Suppressor macrophage treated with lipopolysaccharide for 1 hour (primary cell): ENCODE results near the gene MDC1.
"Not testable (repeated sequence)": the region's sequence is repeated elsewhere in the genome, so short reads cannot be mapped to it uniquely, and the experiment has no call there.

Source experiments
- DNase-seq, 3 donors: peaks; one replicate each; pipeline ENCODE4 v3.0.0-alpha.2; 2020 to 2022

The MDC1 gene

DNA sequence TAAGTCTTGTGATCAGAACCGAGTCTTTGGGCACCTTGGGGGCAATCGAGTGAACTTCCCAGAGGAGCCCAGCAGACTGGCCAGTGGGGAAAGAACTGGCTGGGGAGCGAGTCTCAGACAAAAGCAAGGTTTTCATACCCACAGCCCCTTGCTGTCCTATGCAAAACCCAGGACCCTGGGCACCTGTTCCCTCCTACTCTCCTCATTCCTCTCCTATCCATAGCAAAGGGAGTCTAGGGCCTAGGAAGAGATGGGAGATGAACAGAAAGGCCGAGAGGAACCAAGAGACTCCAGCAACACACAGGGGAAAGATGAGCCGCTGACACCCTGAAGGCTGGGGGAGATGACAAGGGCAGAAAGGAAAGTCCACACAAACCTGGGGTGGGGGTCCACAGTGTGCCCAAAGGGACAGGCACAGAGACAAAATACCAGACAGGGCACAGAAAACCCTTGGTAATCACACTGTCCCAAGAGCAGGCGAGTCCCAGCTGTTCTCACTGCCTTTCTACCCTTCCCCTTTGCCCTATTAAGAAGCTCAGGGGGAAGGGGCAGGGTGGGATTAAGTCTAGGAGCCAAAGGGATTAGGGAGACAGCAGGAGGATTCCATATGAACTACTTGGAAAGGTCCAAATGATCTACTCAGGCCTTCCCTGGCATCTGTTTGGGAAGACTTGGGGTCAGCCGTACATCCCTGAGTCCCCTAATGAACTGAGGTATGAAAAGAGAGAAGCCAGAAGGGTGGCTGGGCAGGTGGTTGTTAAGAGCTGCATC is 37.1 kb downstream of the MDC1 start:
- DNase-seq: no peak

DNA sequence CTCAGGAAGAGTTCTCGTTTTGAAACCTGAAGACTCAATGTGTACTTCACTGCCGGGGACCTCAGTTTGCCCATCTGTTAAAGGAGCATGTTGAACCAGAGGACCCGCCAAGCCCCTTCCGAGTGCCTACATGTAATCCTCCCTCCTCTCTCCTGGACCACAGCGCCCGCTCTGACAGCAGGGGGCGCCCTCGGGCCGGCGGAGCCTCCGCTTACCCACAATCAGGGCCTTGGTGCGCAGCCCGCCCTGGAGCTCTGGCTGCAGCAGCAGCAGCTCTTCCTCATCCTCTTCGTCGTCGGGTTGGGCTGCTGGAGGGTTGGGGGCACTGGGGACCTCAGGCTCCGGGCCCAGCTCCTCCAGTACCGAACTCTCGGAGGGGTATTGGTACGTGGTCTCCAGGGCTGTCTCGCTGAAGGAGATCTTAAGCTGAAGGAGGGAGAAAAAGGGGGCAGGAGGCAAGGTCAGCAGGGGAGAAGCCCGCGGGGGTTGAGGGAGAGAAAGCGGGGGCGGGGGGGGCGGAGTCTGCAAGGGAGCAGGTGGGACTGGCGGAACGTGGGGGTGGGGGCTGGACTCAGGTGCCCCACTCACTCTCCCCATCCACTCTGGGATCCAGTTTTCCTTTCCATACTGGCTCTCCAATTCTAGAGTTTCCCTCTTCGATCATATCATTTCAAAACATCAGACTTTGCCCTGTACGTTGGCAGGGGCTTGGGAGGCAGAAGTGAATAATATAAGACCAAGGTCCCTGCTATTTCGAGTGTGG is 37.9 kb downstream of the MDC1 start:
- DNase-seq: peak; percentile 84 to 91 (median 88)

DNA sequence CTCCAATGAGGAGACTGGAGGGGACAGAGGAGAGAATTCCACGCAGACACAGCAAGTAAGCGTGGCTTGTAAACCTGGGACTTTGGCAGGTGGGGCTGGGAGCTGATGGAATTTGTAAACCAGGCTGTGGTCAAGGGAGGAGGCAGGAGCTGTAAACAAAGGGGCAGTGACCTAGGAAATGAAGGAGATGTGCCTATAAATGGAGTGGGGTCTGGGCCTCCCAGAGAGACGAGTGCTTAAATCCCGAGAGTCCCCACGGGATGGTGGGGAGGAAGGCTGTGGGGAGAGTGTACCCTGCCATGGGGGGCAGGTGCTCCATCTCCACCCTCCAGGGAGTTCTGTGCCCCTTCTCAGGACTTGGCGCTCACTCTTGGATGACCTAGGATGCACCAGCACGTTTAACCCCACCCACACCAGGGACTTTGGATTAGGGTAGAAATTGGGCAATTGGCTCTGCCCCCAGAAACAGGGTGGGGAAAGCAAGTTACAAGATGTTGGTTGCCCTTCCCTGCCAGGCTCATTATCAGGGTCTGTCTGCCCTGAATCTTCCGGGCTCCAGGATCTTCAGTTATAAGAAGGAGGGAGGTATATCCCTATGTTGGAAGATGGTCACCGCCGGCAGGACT is 40.3 kb downstream of the MDC1 start:
- DNase-seq: no peak

DNA sequence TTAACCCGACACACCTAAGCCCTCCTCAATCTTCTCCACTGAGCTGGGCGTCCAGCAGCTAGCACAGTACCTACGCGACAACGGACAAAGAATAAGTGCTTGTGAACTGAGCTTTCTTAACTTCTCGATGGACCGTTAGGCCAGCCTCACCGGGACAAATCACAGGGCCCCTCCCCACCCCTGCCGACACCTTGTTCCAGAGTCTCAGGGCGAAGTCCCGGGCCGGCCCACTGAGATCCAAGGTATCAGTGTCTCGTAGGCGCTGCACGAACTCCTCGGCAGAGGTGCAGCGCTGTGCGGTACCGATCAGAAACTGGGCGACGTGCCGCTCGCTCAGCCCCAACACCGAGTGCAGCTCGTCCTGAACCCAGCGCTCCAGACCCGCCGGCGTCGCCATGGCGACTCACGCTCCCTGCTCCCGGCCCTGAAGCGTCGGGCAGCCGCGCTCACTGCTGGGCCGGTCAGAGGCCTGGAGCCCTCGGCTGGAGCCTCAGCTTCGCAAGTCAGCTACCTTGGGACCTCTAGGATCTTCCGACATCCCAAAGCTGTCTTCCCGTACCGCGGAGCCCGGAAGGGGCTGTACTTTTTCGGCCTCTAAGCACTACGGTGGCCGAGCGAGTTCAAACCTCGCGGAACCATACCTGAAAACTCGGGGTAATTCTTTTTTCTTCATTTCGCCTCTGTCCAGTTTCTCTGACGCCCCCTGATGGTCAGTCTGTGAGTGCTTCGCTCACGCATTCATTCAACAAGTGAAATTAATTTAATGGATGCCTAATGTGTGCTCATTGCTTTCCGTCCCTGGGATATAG is 44.4 kb downstream of the MDC1 start, which contains the start of gene DHX16:
Gene DHX16, minus strand, starts transcription at position 562 of the 809 bp plus-strand sequence. Its CDS starts 165 bp downstream, at position 397.
- peak; percentile 97 to 99 (median 97) for DNase-seq

DNA sequence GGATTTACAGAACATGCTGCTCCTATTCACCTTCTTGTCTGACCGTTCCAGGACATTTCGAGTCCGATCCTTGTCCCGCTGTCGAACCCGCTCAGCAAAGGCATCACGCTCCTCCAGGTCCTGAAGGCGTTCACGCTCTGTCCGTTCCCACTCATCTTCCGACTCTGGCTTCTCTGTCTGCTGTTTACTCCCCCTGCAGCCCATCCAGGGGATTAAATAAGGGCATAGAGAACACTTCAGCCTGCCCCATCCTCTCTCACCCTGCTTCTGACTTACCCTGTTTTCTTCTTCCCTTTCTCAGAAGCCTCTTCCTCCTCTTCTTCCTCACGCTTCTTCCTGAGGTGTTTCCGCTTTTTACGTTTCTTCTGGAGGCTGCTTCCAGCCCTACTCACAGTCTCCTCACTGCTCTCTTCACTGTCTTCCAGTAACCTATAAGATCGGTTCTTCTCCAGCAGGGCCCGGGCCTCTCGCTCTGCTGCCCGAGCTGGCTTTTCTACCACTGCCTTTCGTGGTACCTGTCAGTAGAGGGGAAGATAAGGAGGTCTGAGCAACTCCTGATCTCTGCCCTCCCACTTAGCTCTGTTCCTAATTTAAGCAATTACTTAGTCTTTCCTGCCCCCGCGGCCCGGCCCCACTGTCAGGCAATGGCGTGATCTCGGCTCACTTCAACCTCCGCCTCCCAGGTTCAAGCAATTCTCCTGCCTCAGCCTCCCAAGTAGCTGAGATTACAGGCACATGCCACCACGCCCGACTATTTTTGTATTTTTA is 46.1 kb downstream of the MDC1 start:
- DNase-seq: no peak

DNA sequence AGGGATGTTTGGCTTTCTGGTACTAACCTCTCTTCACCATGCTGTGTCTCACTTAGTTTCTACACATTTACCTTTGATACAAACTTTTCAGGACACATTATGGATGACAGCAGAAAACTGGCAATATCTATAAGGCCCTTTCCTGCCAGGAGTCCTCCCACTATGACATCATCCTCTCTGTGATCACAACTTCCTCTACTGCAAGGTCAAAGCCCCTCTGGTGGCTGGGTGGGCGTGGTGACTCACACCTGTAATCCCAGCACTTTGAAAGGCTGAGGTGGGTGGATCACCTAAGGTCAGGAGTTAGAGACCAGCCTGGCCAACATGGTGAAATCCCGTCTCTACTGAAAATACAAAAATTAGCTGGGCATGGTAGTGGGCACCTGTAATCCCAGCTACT is 50.8 kb downstream of the MDC1 start:
- peak; percentile 73 to 79 (median 74) for DNase-seq

DNA sequence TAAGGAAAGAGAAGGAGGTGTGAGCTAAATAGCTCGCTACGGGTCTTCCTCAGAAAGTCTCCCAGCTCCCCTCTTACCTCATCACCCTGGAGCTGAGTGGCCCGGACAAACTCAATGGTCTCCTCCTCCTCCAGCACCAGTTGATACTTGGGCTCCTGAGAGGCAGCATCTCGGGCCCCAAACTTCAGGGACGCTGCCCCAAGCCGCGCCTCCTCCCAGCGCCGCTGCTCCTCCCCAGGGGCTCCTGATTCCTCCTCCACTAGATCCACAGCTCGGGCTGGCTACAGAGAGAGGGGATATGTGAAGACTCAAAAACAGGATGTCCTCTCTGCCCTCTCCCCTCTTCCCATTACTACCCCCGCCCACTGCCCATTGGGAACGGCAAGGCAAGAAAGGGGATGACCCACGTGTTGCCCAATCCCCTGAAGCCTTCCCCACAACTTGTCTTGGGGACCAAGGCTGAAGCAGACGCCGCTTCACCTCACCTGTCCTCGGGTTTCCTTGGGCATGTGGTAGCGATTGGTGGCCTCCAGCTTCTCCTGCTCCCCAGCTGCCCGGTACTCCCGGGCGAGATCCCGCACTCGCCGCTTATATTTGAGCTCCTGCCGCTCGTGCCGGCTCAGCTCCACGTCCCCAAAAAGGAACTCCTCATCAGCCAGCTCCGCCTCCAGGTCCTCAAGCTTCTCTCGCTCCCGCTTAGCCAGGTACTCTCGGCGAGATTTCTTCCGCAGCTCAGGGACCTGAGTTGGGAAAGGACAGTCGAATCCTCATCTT is 51.9 kb downstream of the MDC1 start:
- DNase-seq: no peak

DNA sequence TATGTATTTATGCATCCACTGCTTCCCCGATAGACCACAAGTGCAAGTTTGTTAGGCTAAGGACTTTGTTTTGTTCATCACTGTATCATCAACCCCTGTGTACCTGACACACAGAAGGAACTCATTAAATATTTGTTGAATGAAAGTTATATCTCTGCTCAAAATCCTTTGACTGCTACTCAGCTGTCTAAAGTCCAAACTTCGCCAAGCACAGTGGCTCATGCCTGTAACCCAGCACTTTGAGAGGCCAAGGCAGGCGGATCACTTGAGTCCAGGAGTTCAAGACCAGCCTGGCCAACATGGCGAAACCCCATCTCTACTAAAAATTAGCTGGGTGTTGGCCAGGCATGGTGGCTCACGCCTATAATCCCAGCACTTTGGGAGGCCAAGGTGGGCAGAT is 59.2 kb downstream of the MDC1 start:
- DNase-seq: not testable (repeated sequence)

DNA sequence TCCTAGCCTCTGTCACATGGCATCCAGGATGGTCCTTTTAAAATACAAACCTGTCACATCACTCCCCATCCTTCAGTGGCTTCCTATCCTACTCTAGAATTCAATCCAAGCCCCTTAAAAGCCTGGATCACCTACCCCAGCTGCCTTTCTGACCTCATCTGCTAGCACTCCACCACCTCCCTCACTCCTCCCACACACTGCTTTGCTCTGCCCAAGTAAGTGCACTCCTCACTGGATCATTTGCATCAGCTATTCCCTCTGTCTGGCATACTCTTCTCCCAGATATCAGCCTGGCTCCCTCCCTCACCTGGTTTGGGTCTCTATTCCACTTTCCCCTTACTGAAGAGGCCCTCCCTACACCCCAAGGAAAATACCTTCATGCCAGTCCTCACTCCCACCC is 59.6 kb downstream of the MDC1 start:
- DNase-seq: no peak

DNA sequence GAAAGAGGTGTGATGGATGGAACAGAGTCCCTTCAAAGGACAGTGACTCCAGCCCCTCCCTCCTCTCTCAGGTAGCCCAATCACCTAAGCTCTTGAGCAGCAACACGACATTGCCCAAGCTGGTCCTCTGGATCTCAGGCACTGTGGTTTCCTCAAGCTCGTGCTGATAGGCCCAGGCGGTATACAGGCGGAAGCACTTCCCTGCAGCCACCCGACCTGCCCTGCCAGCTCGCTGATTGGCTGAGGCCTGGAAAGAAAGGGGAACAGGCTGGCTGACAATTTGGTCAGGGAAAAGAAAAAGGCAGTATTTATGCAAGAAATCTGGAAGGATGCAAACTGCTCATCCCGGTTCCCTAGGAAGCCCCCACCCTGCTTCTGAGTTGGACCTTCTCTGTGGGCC is 60.6 kb downstream of the MDC1 start:
- DNase-seq: peak; percentile 65 to 77 (median 70)

DNA sequence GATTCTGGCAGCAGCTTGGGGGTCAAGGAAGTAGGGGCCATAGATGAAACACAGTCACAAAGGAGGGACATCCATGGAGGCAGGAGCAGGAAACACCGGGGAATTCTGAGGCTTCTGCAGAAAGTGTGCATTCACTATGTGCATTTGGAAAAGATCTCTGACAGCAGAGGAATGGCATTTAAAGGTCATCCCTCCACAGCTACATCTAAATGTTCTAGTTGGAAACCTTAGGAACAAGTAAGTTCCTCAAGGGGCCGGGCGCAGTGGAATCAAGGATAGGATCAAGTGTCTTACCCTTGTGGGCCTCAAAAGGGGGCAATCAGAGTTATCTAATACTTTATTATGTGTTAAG is 61.4 kb downstream of the MDC1 start:
- no peak for DNase-seq

DNA sequence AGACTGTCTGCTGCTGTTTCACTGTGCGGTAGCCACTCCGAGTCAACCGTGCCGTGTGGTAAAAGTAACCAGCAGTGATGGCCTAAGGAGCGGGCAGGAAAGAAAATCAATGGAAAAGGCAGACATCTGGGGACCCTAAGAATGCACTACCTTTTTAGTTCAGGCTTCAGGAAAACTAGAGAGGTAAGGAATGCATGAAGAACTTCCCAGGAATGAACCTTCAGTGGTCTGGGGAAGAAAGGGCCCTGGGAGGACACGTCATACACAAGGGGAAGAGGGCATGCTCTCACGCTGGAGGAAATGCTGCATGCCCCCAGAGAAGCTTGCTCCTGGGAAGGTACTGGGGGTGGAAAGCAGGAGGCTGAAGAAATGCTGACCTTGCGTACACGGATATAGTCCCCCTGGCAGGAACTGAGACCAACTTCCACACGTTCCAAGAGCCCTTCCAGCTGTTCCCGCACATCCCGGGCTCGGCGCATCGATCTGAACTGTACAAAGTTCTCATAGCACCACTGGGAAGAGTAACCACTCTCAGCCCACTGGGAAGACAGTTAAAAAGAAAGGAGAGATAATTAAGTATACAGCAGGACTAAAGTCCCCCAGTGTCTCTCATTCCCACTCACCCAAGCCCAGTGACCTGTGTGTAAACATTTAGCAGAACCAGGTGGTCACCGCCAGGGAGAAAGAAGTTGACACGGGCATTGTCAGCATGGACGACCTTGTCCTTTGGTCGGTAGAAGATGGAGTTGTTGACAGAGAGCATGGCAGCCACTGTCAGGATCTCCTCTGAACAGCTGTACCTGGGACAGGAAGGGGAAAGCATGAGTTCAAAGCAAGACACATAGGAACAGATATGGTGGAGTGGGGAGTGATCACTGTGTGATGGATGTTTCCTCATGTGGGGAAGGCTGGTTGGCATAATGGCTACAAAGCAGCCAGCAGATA is 62.0 kb downstream of the MDC1 start:
- no peak for DNase-seq

DNA sequence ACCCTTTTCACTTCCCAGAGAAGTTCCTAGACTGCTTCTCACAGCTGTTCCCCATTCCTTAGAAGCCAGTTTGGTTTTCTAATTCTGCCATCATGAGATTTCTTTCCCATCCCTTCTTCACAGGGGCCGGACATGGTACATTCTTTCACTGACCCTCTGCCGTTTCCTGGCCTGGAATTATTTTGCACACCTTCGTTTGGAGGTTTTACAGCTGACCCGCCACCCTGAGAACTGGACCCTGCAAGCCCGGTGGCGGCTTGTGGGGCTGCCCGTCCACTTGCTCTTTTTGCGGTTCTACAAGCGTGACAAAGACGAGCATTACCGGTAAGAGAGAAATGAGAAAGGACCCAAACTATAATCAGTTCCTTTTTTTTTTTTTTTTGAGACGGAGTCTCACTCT is 65.9 kb downstream of the MDC1 start:
- DNase-seq: no peak
